Measurements from ENCODE around the gene SCAMP1. TPM values are rescaled to one million over a fixed set of nuclear protein-coding genes. Genes with fewer than 3 reads are reported as not detected.

Gene SCAMP1
- total RNA-seq, 1 experiment from 2014 or later: 43.8 TPM

DNA sequence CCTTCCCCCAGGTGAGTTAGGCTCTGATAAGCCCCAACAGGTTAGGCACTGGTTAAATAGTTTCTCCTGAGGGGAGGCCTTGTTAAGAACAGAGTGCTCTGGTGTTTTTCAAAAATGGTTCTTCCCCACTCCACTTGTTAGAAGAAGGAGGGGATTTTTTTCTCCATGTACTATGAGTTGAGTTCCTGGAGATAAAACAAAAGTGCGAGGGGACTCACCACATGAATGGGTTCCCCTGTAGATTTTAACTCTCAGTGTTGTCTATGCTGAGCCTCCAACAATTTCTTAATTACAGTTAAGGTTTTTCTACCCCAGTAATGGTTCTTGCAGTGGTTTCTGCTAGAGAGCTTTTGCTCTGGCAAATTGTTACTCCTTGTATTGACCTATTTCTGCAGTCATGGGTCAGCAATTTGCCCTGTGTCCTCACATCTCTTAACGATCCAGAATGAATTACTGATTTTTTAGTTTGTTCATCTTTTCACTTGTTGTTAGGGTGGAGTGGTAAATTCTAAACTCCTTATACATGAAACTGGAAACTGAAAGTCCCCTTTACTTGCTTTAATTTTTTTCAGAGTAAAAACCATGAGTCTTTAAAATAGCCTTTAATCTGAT, 44.4 kb downstream of the SCAMP1 start:
- peaks cover 24% of the 10 kb centered on the region for H3K4me1 Mint-ChIP-seq
- no peak overlapping the region for H3K4me3 Mint-ChIP-seq
- H3K36me3 Mint-ChIP-seq: peaks cover 3% of the 10 kb centered on the region; the same call in 1 of the 2 replicates
- DNase-seq (ENCODE audit: low spot score) (no peak), ATAC-seq (peak; percentile 24; the same call in 1 of the 2 replicates)
- TF ChIP-seq NFE2L1 (CRISPR knock-in tag; IDR thresholded peaks at IDR 0.05) (no peak), EMX1 (CRISPR knock-in tag; IDR thresholded peaks at IDR 0.05) (no peak), E2F1 (CRISPR knock-in tag; IDR thresholded peaks at IDR 0.05) (no peak), GRHL2 (CRISPR knock-in tag; IDR thresholded peaks at IDR 0.05; ENCODE audit: insufficient replicate concordance, severe bottlenecking) (no peak), CBFB (CRISPR knock-in tag; IDR thresholded peaks at IDR 0.05; ENCODE audit: low read depth) (no peak), ZNF532 (CRISPR knock-in tag; IDR thresholded peaks at IDR 0.05; ENCODE audit: borderline replicate concordance) (no peak), TP53 (CRISPR knock-in tag; IDR thresholded peaks at IDR 0.05) (no peak), ZNF416 (CRISPR knock-in tag; IDR thresholded peaks at IDR 0.05) (no peak), FOXK1 (CRISPR knock-in tag; IDR thresholded peaks at IDR 0.05) (no peak), ATF2 (CRISPR knock-in tag; IDR thresholded peaks at IDR 0.05; ENCODE audit: borderline replicate concordance, low read depth) (no peak), ELF4 (CRISPR knock-in tag; IDR thresholded peaks at IDR 0.05; ENCODE audit: low read depth) (no peak), TEAD4 (CRISPR knock-in tag; IDR thresholded peaks at IDR 0.05) (no peak), ESRRA (CRISPR knock-in tag; IDR thresholded peaks at IDR 0.05; ENCODE audit: borderline replicate concordance) (no peak), CREM (CRISPR knock-in tag; IDR thresholded peaks at IDR 0.05) (no peak)
- TF ChIP-seq, protein P1, sequence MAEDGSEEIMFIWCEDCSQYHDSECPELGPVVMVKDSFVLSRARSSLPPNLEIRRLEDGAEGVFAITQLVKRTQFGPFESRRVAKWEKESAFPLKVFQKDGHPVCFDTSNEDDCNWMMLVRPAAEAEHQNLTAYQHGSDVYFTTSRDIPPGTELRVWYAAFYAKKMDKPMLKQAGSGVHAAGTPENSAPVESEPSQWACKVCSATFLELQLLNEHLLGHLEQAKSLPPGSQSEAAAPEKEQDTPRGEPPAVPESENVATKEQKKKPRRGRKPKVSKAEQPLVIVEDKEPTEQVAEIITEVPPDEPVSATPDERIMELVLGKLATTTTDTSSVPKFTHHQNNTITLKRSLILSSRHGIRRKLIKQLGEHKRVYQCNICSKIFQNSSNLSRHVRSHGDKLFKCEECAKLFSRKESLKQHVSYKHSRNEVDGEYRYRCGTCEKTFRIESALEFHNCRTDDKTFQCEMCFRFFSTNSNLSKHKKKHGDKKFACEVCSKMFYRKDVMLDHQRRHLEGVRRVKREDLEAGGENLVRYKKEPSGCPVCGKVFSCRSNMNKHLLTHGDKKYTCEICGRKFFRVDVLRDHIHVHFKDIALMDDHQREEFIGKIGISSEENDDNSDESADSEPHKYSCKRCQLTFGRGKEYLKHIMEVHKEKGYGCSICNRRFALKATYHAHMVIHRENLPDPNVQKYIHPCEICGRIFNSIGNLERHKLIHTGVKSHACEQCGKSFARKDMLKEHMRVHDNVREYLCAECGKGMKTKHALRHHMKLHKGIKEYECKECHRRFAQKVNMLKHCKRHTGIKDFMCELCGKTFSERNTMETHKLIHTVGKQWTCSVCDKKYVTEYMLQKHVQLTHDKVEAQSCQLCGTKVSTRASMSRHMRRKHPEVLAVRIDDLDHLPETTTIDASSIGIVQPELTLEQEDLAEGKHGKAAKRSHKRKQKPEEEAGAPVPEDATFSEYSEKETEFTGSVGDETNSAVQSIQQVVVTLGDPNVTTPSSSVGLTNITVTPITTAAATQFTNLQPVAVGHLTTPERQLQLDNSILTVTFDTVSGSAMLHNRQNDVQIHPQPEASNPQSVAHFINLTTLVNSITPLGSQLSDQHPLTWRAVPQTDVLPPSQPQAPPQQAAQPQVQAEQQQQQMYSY (CRISPR knock-in tag; IDR thresholded peaks at IDR 0.05): no peak
- TF ChIP-seq, protein P2, sequence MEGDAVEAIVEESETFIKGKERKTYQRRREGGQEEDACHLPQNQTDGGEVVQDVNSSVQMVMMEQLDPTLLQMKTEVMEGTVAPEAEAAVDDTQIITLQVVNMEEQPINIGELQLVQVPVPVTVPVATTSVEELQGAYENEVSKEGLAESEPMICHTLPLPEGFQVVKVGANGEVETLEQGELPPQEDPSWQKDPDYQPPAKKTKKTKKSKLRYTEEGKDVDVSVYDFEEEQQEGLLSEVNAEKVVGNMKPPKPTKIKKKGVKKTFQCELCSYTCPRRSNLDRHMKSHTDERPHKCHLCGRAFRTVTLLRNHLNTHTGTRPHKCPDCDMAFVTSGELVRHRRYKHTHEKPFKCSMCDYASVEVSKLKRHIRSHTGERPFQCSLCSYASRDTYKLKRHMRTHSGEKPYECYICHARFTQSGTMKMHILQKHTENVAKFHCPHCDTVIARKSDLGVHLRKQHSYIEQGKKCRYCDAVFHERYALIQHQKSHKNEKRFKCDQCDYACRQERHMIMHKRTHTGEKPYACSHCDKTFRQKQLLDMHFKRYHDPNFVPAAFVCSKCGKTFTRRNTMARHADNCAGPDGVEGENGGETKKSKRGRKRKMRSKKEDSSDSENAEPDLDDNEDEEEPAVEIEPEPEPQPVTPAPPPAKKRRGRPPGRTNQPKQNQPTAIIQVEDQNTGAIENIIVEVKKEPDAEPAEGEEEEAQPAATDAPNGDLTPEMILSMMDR (IDR thresholded peaks at IDR 0.05): no peak
- TF ChIP-seq, protein P3, sequence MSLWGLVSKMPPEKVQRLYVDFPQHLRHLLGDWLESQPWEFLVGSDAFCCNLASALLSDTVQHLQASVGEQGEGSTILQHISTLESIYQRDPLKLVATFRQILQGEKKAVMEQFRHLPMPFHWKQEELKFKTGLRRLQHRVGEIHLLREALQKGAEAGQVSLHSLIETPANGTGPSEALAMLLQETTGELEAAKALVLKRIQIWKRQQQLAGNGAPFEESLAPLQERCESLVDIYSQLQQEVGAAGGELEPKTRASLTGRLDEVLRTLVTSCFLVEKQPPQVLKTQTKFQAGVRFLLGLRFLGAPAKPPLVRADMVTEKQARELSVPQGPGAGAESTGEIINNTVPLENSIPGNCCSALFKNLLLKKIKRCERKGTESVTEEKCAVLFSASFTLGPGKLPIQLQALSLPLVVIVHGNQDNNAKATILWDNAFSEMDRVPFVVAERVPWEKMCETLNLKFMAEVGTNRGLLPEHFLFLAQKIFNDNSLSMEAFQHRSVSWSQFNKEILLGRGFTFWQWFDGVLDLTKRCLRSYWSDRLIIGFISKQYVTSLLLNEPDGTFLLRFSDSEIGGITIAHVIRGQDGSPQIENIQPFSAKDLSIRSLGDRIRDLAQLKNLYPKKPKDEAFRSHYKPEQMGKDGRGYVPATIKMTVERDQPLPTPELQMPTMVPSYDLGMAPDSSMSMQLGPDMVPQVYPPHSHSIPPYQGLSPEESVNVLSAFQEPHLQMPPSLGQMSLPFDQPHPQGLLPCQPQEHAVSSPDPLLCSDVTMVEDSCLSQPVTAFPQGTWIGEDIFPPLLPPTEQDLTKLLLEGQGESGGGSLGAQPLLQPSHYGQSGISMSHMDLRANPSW (CRISPR knock-in tag; conservative IDR thresholded peaks at IDR 0.05; ENCODE audit: low read depth): no peak
- POLR2A ChIA-PET: no interaction called here
- CTCF ChIA-PET: no interaction called here
- H3K27ac Mint-ChIP-seq: no peak overlapping the region
- no peaks in the 10 kb centered on the region for H3K9me3 Mint-ChIP-seq
- H3K27me3 Mint-ChIP-seq (ENCODE audit: low read depth): no peaks in the 10 kb centered on the region

All from WTC11 (cell line).